Activated gamma-delta T cell treated with Interleukin-2 at 50 U/mL for 16 hours (primary cell): Measurements from ENCODE around the gene ACOX2.

Experiments used
- DNase-seq: peaks from one replicate; pipeline ENCODE4 v3.0.0-alpha.2; 2020

ACOX2 gene

GRCh38 chr3:58471025-58471887 lies 65.7 kb downstream of the ACOX2 start:
- DNase-seq = peak; percentile 57

GRCh38 chr3:58470363-58471024 lies 66.5 kb downstream of the ACOX2 start:
- DNase-seq = no peak

DNA sequence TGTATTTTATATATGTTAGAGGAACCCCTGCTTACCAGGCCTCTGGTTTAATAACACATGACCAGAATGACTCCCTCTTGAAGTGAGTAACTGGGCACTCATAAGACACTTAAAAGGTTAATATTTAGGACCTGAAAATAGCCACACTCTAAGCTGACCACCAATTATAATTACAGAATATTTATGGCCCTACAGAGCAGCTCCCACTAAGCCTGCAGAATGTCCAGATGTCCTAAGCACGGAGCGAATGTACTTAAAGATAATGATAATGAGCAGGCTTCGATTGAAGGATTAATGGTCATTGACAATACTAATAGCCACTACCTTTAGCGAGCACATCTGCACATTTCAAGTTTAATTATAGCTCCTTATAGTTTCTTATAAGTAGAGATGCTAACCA lies 67.9 kb downstream of the ACOX2 start:
- DNase-seq = no peak

DNA sequence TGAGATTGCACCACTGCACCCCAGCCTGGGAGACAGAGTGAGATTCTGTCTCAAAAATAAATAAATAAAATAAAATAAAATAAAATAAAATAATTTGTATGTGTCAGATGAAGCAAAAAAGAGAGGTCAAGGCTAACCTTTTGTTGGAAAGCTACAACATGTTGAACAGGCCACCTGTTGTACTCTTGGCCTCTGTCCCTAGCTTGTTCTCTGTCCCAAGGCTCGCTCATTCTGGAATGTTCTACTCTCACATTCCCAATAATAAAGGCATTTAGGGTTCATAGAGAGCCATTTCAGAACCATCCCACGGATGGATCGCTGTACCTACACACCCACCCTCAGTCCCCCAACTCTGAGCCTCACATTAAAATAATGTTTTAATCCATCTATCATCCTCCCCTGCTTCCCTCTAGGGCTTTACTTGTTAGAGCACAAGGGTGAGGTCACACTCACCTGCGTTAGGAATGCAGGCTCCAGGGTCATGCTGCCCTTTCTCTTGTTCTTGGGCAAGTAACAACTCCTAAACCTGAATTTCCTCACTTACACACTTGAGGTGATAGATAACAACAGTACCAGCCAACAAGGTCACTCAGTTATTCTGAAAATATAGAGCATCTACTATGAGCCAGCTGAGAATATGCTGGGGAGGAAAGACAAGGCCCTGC lies 70.0 kb downstream of the ACOX2 start:
- DNase-seq = no peak

- DNase-seq = no peak
These were observed 72.1 kb downstream of the ACOX2 start for GRCh38 chr3:58464866-58465265.

DNA sequence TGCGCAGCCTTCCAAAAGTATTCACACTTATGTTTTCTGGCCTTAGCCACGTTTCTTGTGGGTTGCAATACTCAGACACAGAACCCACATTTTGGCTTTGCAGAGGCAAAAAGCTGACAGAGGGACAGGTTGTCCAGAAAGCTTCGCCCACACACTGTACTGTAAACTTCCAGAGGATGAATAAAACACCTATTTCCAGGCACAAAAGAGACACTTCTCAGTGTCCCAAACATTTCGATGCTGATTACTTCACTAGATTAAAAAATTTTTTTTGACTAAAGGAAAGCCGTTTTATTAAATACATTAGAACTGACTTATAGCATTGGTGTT lies 73.1 kb downstream of the ACOX2 start:
- DNase-seq = no peak

GRCh38 chr3:58463181-58463941 lies 73.6 kb downstream of the ACOX2 start:
- DNase-seq = peak; percentile 76

GRCh38 chr3:58462829-58463180 lies 74.2 kb downstream of the ACOX2 start:
- no peak for DNase-seq

GRCh38 chr3:58459160-58459559 lies 77.8 kb downstream of the ACOX2 start:
- DNase-seq = no peak
